Stimulated activated CD4-positive, alpha-beta T cell treated with anti-CD3 and anti-CD28 coated beads, Interleukin-4, amount 100 ng/mL, for 24 hours (primary cell): ENCODE results near the gene HOXA11.

Source experiments
- DNase-seq: peaks from one replicate; pipeline ENCODE4 v3.0.0-alpha.2; 2020

Gene HOXA11

DNA sequence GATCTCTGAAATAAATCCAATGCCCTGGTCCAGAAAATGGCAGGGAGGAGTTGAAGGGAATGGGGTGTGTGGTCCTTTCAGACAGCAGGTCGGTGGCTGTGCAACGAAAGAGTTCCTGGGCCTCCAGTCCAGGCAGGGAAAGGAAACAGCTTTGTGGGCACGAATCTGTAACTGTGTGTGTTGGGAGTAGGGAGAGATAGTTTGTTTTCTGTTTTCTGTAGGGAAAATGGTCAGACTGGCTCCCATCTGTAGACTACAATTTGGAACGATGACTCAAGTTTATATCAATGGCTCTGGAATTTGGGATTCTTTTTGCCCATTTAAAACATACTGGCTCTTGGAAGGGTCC is 17.1 kb downstream of the HOXA11 start:
- DNase-seq = no peak

DNA sequence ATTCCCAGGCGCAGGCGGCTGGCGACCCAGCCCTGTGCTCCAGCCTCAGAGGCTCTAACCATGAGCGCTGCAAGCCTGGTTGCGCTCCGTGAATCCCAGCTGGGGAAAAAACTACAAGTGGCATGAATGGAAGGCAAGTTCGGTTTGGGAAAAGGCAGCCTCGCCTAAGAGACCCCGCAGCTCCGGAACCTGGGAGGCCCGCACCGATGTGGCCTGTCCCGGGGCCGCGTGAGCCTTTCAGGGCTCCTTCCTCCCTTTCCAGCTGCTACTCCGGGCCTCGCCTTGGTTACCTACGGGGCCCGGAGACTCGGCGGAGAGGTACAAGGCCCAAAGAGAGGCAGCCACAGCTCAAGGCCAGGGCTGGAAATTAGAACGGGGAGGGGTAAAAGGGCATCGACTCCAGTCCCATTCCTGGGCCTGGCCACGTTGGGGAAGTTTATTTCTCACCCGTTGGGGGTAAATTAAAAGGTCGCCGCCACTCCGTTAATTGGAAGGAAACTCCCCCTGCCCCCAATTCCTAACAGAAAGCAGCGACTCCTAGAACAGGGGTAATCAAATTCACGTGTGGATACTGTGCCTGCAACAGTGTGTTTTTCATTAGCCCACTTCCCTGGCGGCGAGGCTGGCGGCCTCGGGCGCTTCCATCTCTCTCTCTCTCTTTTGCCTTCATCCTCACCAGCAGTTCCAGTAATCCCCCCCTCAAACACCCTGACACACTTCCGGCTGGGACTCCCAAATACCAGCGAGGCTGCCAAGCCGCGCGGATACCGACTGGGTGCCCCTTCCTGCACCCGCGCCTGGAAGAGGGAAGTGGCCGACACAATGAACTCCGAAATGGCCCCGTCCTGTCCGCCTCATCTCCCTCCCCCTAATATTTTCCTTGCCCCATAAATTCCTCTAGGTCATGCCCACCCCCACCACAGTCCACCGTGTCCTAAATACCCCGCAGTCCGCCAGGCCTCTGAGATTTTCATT is 18.2 kb downstream of the HOXA11 start:
- no peak for DNase-seq

DNA sequence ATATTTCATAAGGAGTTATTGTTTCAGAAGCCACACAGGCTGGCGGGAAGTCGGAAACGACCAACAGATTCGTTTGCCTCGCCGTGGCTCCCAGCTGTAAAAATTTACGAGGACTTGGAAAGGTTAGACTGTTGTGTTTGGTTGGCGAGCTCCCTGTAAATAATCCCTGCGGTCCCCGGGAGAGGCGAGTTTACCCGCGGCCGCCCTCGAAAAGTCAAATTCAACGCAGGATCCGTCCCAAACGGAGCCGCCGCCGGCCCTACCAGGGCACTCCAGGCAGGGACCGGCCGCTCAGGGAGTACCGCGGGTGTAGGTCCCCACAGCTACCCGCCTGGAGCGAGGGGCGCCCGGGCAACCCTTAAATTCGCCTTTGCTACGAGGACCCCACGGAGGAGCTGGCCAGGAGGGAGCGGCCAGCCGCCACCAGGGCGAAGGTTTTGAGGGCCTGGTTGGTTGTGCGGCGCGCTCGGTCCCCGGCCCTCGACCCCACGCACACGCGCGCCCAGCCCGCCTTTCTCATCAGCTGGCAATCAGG is 19.0 kb downstream of the HOXA11 start:
- DNase-seq = no peak

DNA sequence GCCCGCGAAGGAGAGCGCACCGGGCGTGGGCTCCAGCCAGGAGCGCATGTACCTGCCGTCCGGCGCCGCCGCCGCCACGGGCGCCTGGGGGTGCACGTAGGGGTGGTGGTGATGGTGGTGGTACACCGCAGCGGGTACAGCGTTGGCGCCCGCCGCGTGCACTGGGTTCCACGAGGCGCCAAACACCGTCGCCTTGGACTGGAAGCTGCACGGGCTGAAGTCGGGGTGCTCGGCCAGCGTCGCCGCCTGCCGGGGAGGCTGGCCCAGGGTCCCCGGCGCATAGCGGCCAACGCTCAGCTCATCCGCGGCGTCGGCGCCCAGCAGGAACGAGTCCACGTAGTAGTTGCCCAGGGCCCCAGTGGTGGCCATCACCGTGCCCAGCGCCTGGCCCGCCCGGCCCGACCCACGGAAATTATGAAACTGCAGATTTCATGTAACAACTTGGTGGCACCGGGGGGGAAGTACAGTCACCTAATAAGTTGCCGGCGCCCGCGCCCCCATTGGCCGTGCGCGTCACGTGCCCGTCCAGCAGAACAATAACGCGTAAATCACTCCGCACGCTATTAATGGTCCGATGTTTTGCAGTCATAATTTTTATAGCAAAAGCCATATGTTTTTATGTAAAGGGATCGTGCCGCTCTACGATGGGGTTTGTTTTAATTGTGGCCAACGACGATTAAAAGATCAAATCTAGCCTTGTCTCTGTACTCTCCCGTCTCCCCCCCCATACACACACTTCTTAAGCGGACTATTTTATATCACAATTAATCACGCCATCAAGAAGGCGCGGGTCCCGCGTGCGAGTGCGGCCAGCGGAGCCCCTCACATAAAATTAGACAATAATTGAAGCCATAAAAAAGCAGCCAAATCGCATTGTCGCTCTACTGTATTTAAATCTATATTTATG is 19.7 kb downstream of the HOXA11 start, which contains the start of gene HOXA9:
HOXA9 (minus strand) TSS at position 449 of the 907 bp plus-strand sequence; CDS start at position 369, 80 bp downstream.
- no peak for DNase-seq

DNA sequence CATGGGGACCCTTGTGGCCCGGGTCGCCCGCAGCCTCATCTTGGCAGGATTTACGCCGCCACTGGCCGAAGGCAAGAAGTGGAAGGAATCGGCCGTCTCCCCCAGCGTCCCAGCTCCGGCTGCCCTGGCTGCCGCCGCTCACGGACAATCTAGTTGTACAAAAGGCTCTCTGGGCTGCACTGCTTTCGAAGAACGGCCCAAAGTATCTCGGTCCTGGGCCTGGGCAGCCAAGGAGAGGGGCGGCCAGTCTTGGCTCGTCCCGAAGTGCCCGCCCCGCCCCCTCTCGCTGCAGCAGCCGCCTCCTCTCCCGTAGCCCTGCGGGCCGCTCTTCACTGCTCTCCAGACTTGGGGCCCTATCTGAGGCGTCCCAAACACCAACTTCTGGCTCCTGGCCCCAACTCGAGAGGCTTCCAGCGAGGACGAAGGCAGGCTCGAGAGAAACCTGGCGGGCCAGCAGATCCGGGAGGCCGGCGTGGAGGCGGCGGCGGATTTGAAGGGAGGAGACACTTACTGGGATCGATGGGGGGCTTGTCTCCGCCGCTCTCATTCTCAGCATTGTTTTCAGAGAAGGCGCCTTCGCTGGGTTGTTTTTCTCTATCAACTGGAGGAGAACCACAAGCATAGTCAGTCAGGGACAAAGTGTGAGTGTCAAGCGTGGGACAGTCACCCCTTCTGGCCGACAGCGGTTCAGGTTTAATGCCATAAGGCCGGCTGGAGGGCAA is 20.5 kb downstream of the HOXA11 start:
- DNase-seq = no peak

DNA sequence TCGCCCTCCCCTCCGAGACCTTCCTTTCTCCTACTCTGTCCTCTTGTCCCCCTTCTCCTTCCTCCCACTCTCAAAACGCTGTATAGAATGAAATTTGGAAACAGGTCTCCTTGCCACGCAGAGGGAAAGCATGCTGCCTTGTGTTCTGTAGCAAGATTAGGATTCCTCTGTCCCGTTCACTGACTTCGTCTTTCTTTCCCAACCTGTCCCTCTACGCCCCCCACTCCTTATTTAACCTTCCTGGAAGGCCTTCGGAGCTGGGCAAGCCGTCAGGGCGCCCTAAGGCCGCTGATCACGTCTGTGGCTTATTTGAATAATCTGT is 21.0 kb downstream of the HOXA11 start:
- no peak for DNase-seq

DNA sequence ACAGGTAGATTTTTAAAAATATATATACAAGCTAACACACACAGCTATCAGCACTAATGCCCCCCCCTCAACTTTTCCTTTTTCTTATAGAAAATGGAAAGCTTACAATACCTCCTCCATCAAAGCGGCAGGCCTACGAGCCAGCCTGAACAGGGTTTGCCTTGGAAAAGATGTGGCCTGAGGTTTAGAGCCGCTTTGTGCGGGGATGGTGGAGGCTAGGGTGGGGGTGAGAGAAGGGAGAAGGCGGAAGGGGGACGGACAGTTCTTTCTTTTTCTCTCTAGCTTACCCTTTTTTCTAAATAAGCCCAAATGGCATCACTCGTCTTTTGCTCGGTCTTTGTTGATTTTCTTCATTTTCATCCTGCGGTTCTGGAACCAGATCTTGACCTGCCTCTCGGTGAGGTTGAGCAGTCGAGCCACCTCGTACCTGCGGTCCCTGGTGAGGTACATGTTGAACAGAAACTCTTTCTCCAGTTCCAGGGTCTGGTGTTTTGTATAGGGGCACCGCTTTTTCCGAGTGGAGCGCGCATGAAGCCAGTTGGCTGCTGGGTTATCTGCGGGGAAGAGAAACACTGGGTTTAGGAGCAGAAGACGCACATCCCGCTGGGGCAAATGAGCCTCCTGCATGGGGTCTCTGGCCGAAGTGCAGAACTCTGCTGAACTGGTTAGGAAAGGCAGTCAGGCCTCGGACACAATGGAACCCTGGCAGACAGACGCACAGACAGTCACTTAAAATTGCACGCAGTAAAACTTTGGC is 21.6 kb downstream of the HOXA11 start:
- DNase-seq = no peak

DNA sequence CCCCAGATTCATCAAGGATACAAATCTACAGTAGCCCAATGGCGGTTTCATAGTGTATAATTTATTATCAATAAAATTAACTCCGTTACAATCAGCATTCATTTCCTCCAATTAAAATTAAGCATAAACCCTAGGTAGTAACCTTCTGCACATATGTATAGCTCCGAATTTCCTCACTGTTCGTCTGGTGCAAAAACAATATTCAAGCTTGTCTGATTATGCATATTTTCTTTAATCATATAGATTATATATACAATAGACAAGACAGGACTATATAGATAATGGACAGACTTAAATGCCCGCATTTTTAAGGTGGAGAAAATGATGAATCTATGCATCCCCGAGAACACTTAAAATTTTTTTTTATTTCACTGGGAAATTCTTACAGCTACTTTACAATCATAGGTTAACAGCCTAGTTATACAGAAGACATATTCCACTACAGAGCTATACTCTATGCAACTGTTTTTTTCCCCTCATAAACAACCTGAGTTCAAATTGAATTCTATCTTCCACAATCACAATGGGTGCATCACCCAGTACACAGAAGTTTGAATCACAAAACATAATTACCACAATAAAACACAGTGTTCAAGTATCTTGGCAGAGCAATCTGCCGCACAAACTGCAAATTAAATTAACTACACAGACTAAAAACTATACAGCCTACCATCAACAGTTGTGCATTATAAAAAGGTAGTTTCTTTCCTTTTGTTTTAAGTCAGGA is 22.3 kb downstream of the HOXA11 start:
- DNase-seq = no peak

DNA sequence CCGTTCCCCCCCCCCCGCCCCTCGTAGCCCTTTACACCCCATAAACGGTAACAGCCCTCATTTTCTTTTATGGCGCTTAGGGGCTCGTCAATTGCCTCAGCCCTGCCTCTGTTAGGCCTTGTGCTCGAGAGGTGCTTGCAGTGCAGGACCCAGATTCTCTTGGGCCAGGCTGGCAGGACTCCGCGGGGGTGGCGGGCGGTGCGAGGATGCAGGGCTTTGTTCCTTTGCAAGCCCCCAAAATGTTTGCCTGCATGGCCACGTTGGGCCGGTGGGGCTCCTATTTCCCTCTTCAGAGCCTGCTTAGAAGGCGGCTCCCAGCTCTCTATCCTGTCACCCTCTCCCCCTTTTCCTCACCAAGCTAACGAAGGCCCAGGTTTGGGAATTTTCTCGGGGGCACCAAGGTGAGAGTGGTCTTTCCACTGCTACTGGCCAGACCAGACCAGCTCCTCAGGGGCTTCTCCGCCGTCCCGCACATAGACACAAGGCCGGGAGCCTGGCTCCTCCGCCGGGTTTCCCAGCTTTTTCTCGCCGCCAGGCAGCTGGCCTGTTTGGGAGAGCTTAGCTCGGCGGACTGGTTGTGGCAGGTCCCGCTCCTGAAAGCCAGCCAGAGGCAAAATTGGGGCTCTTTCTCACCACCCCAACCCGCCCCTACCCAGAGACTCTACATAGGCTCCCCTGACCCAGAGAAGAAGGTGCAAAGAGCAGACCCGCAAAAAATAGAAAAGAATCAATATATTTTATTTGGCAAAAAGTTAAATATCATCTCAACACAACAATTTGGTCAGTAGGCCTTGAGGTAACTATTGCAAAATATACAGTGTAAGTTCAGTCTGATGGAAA is 23.1 kb downstream of the HOXA11 start:
- DNase-seq = no peak

DNA sequence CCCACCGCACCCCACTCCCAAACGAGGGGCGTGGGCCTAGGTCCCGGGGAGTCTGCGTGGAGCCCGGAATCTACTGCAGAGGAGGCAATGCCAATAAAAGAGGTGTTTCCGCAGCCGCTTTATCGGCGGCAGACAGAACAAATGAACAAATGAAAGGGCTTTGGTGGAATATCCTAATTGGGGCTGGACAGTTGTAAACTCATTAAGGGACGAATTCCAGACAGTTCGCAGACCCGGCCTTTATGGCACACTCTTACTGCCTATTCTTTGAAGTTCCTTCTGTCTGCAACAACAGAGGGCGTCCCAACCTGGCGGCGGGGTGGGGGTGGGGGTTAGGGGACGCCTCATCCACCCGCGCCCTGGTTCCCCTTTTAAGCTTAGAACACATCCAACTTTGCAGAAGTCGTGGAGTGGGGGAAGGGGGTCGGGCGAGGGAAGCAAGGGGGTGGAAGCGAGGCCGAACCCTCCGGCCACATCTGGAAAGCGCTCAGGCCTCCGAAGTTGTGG is 23.8 kb downstream of the HOXA11 start:
- DNase-seq = no peak

DNA sequence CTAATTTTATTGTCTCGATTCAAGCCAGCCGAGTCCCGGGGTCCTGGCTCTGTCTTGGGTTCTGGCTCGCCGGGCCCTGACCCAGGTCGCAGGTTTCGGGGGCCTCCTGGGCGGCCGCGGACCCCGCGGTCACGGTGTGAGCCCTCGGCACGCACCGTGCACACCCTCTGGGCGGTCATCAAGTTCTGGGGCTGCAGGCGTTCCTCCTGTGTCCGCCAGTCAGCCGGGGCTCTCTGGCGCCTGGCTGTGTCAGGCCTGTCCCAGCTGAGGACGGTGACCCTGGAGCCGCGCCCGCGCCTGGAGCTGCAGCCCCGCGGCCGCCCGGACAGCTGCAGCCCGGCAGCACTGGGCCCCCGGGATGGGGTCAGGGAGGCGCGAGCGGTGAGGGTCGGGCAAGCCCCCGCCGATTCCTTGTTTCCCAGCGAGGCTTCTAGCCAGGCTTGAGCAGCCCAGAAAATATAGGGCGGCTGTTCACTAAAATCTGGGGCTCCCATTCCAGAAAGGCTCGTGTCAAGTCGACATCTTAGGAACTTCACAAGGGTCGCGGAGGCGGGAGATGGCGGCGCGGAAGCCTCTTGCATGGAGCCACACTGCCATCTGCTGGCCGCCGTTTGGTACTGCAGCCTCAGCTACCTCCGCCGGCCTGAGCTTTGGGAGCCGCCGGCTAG is 24.4 kb downstream of the HOXA11 start:
- DNase-seq = peak; percentile 89

DNA sequence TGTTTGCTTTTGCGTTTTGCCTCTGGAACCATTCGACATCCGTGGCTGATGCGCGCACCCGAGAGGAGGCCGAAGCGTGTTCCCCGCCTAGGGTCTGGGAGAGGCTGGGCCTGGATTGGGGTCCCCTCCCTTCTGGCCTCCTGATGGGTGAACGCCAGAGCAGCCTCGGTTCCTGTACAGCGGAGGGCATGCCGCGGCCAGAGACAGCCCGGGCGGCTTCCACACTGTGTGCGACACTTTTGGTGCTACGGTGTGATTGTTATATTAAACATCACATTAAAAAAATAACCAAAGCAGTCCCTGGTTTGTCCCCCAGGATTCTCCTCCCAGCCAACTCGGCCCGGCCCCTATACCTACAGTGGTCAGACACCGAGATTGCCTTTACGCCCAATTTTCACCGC is 24.9 kb downstream of the HOXA11 start:
- DNase-seq = no peak

DNA sequence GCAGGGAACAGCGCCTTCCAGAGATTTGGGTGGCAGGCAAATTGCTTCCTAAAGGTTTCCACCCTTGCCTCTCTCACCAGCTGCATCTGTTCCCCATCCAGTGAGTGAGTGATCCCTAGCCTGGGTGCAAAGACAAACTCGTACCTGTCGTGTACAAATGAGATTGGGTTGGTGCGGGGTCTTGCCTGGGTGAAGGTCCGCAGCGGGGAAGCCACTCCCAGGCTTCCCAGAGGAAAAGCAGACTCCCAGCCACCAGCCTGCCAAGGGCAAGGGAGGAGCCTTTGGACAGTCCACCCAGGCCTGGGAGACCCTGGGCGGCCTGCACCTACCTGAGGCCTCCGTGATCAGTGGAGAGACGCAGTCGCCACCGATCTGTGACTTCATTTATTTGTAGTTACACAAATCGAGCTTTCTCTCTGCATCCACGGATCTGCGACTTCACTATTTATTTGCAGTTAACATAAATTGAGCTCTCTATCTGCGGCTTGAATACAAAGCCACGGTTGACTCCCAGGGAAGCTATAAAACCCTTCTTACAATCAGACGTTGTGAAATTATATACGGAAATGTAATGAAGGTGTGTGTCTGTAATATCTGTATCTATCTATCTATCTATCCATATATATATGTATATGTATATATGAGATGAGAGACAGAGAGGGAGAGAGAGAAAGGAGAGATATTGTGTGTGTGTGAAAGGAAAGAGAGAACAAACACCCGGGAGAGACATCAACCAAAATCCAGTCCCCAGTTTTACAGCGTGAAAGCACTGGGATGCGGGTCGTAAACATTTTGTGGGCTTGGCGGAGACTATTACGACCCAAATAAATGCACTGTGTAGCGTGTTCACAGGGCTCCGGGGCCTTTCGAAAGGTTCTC is 25.5 kb downstream of the HOXA11 start:
- DNase-seq = no peak

DNA sequence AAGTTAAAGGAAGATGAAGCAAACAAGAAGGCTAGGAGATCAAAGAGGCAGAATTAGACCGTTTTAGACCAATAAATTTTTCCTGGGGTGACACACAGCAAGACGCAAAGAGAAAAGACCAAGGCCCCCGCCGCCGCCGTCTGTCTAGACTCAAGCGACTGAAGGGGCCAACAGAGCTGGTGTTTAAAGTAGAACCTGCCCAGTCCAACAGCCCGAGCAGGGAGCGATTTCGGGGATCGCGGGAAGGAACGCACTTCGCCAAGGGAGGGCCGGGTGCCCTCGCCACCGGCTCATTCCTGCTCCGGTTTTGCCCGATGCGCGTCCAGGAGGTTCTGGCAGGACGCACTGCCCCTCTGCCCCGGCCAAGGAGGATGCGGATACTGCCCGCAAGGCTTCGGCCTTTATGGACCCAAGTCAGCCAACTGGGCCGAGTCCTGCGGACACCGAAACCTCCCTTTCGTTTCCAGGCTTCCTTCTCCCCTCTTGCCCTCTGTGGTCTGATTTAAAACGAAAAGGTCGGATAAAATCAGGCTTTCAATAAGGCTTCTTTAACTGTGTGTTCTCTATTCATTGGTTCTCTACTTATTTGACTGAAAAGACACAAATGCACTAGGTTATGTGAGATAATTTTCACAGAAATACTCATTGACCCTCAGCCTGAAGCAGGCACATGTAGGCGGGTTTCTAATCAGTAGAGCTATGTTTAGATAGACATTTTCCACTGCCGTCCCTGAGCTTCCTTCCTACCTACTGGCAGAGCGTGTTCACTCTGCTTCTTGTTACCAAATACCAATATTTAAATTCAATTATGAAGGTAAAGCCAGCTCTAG is 26.4 kb downstream of the HOXA11 start:
- DNase-seq = no peak

DNA sequence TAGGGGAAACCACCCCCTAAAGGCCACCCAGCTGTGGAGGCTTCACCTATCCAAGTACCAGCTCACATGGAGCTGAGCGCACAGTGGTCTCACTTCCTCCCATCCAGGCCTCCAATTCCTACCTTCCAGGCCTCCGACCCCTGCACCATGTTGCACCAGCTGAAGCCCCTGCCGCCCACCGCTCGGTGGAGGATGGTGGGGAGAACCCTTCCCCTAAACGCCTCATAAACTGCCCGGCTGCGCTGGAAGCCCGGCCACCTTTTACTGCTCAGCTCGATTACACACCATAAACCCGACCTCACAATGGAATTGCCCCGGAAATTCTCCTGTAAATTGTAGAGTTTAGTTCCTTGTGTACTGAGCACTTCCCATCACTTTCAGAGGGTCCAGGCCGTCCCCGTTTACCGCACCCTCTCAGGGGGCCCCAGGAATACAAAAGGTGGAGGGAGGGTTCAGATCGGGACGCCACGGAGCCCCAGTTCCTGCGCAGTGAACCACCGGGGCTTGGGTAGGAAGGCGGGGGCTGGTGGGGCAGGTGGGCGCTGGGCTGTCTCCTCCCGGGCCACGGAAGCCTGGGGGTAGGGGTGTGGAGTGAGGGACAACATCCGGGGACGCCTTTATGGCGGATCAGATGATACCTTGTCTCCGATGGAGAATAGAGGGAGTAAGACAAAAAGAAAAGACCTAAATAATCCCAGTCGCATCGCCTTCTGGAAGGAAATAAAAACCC is 27.2 kb downstream of the HOXA11 start:
- DNase-seq = no peak

DNA sequence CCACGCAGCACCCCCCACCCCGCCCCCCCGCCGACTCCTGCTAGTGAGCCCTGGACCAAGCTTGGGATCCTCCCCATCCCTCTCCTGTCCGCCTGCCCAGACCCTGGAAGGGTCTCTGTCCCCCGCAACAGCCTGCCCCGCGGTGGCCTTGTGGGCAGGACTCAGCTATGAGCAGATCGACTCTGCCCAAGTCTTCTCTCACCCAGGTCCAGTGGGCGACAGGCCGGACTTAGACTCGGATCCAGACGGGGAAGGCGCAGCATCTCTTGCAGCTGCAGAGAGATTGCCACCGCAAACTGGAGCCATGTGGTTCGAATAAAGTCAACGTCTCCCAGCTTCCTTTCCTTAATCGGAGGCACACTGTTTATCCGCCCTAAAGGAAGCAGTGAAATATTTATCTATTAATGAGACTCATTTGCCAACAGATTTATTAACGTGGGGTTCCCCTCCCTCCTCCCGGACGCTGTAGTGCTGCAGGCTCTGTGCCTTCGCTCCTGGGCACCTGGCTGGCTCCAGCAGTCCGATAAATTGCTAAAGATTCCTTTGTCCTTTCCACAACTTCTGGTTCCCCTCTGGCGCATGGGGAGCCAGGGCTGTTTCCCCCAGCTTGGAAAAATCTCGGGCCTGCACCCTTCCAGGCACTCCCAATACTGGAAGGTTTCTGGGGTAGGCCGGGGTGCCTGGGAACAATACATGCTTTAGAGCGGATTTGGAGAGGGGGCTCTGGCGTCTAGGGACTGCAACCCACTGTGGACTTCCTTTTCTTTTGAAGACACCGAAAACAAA is 27.9 kb downstream of the HOXA11 start:
- no peak for DNase-seq
